GM12878 (cell line): Measurements from ENCODE around the gene ASB8.

Experiments used
- ATF3 ChIP-seq: IDR thresholded peaks from 2 replicates; pipeline ENCODE4 v1.6.1; 2011; ENCODE audit warnings: low read depth, mild to moderate bottlenecking, low read length, moderate library complexity, borderline replicate concordance; ENCODE audit errors: extremely low read depth
- HDAC6 ChIP-seq: fragments of 200-600 bp; sonication (generic); IDR thresholded peaks from one replicate; pipeline ENCODE4 v1.8.0; 2017; ENCODE audit warnings: antibody characterized with exemption; ENCODE audit not compliant: unreplicated experiment
- POLR2A ChIP-seq: IDR thresholded peaks from 2 replicates; pipeline ENCODE4 v1.6.1; 2011; ENCODE audit warnings: low read depth, mild to moderate bottlenecking, low read length
- YY1 ChIP-seq: IDR thresholded peaks from 2 replicates; pipeline ENCODE4 v1.6.1; 2011; ENCODE audit warnings: low read depth, mild to moderate bottlenecking, low read length
- ZNF207 ChIP-seq: fragments of 450-650 bp; IDR thresholded peaks from 2 replicates; pipeline ENCODE4 v1.6.1; 2014; ENCODE audit warnings: antibody characterized with exemption, mild to moderate bottlenecking, borderline replicate concordance

- TF ChIP-seq HDAC6 (no peak), POLR2A (no peak), ATF3 (no peak), YY1 (no peak), ZNF207 (no peak)
These were observed 46.5 kb downstream of the ASB8 start for GRCh38 chr12:48110691-48111311.
